ENCODE measurements around the gene TPK1.

Gene TPK1

GRCh38 chr7:144835652-144836544 lies at the start of gene TPK1:
TSS of gene TPK1 (minus strand) at chr7:144836053. CDS start at chr7:144835602, 451 bp downstream.
- H3K27ac ChIP-seq (ENCODE audit: low read depth, low read length): peak within 1 kb of the TSS; percentile 60
- H3K27me3 ChIP-seq (ENCODE audit: insufficient read depth, low read length): no peaks in the 10 kb centered on the region
- H2AFZ ChIP-seq (ENCODE audit: low read length, unreplicated experiment): peak within 1 kb of the TSS; percentile 93
- no peaks in the 10 kb centered on the region for H3K79me2 ChIP-seq (ENCODE audit: control insufficient read depth, insufficient read depth, low read length, unreplicated experiment)
- peak within 1 kb of the TSS; percentile 81 for H3K4me3 ChIP-seq (ENCODE audit: low read depth, low read length)
- peaks cover 8% of the 10 kb centered on the region for H3K4me1 ChIP-seq (ENCODE audit: control insufficient read depth, insufficient read depth, low read length, unreplicated experiment)
- no peaks in the 10 kb centered on the region for H3K36me3 ChIP-seq (ENCODE audit: insufficient read depth, low read length)

- no peaks in the 10 kb centered on the region for H3K4me1 ChIP-seq (ENCODE audit: control insufficient read depth, insufficient read depth, low read length, unreplicated experiment)
These were observed 49.6 kb upstream of the TPK1 start for GRCh38 chr7:144885478-144885877.

GRCh38 chr7:144884896-144885295 lies 49.0 kb upstream of the TPK1 start:
- H3K36me3 ChIP-seq (ENCODE audit: insufficient read depth, low read length): no peaks in the 10 kb centered on the region
- no peak overlapping the region for H3K27ac ChIP-seq (ENCODE audit: low read depth, low read length)
- H2AFZ ChIP-seq (ENCODE audit: low read length, unreplicated experiment): no peak overlapping the region
- no peaks in the 10 kb centered on the region for H3K79me2 ChIP-seq (ENCODE audit: control insufficient read depth, insufficient read depth, low read length, unreplicated experiment)
- no peak overlapping the region for H3K4me3 ChIP-seq (ENCODE audit: low read depth, low read length)
- no peaks in the 10 kb centered on the region for H3K4me1 ChIP-seq (ENCODE audit: control insufficient read depth, insufficient read depth, low read length, unreplicated experiment)
- peaks cover 8% of the 10 kb centered on the region for H3K27me3 ChIP-seq (ENCODE audit: insufficient read depth, low read length)

More at GRCh38 chr7:144885478-144885877, 49.6 kb upstream of the TPK1 start:
- H2AFZ ChIP-seq (ENCODE audit: low read length, unreplicated experiment): no peak overlapping the region
- no peak overlapping the region for H3K4me3 ChIP-seq (ENCODE audit: low read depth, low read length)
- no peaks in the 10 kb centered on the region for H3K79me2 ChIP-seq (ENCODE audit: control insufficient read depth, insufficient read depth, low read length, unreplicated experiment)
- no peak overlapping the region for H3K27ac ChIP-seq (ENCODE audit: low read depth, low read length)
- H3K36me3 ChIP-seq (ENCODE audit: insufficient read depth, low read length): no peaks in the 10 kb centered on the region
- peaks cover 2% of the 10 kb centered on the region for H3K27me3 ChIP-seq (ENCODE audit: insufficient read depth, low read length)

- H2AFZ ChIP-seq (ENCODE audit: low read length, unreplicated experiment): no peak overlapping the region
These were observed 37.5 kb upstream of the TPK1 start for GRCh38 chr7:144873316-144873845.

GRCh38 chr7:144869082-144869481 lies 33.2 kb upstream of the TPK1 start:
- Histone ChIP-seq H3K4me1 (ENCODE audit: control insufficient read depth, insufficient read depth, low read length, unreplicated experiment) (no peaks in the 10 kb centered on the region), H2AFZ (ENCODE audit: low read length, unreplicated experiment) (peak overlapping the region; percentile 1), H3K4me3 (ENCODE audit: low read depth, low read length) (no peak overlapping the region), H3K79me2 (ENCODE audit: control insufficient read depth, insufficient read depth, low read length, unreplicated experiment) (no peaks in the 10 kb centered on the region), H3K27me3 (ENCODE audit: insufficient read depth, low read length) (peaks cover 36% of the 10 kb centered on the region), H3K36me3 (ENCODE audit: insufficient read depth, low read length) (no peaks in the 10 kb centered on the region), H3K27ac (ENCODE audit: low read depth, low read length) (no peak overlapping the region)

More at GRCh38 chr7:144873316-144873845, 37.5 kb upstream of the TPK1 start:
- H3K4me1 ChIP-seq (ENCODE audit: control insufficient read depth, insufficient read depth, low read length, unreplicated experiment): no peaks in the 10 kb centered on the region
- no peaks in the 10 kb centered on the region for H3K79me2 ChIP-seq (ENCODE audit: control insufficient read depth, insufficient read depth, low read length, unreplicated experiment)
- H3K27me3 ChIP-seq (ENCODE audit: insufficient read depth, low read length): peaks cover 47% of the 10 kb centered on the region
- no peak overlapping the region for H3K4me3 ChIP-seq (ENCODE audit: low read depth, low read length)
- H3K36me3 ChIP-seq (ENCODE audit: insufficient read depth, low read length): no peaks in the 10 kb centered on the region
- H3K27ac ChIP-seq (ENCODE audit: low read depth, low read length): no peak overlapping the region

- no peaks in the 10 kb centered on the region for H3K4me1 ChIP-seq (ENCODE audit: control insufficient read depth, insufficient read depth, low read length, unreplicated experiment)
- peaks cover 36% of the 10 kb centered on the region for H3K27me3 ChIP-seq (ENCODE audit: insufficient read depth, low read length)
- no peak overlapping the region for H3K27ac ChIP-seq (ENCODE audit: low read depth, low read length)
- H2AFZ ChIP-seq (ENCODE audit: low read length, unreplicated experiment): no peak overlapping the region
- H3K79me2 ChIP-seq (ENCODE audit: control insufficient read depth, insufficient read depth, low read length, unreplicated experiment): no peaks in the 10 kb centered on the region
- no peaks in the 10 kb centered on the region for H3K36me3 ChIP-seq (ENCODE audit: insufficient read depth, low read length)
- H3K4me3 ChIP-seq (ENCODE audit: low read depth, low read length): no peak overlapping the region
These were observed 30.3 kb upstream of the TPK1 start for GRCh38 chr7:144866189-144866588.

- H2AFZ ChIP-seq (ENCODE audit: low read length, unreplicated experiment): no peak overlapping the region
- H3K36me3 ChIP-seq (ENCODE audit: insufficient read depth, low read length): no peaks in the 10 kb centered on the region
- H3K79me2 ChIP-seq (ENCODE audit: control insufficient read depth, insufficient read depth, low read length, unreplicated experiment): no peaks in the 10 kb centered on the region
- H3K27me3 ChIP-seq (ENCODE audit: insufficient read depth, low read length): peaks cover 37% of the 10 kb centered on the region
- H3K4me3 ChIP-seq (ENCODE audit: low read depth, low read length): no peak overlapping the region
- H3K4me1 ChIP-seq (ENCODE audit: control insufficient read depth, insufficient read depth, low read length, unreplicated experiment): no peaks in the 10 kb centered on the region
- no peak overlapping the region for H3K27ac ChIP-seq (ENCODE audit: low read depth, low read length)
These were observed 27.4 kb upstream of the TPK1 start for GRCh38 chr7:144863320-144863647.

GRCh38 chr7:144862612-144863319 lies 26.9 kb upstream of the TPK1 start:
- H3K36me3 ChIP-seq (ENCODE audit: insufficient read depth, low read length): no peaks in the 10 kb centered on the region
- H3K4me1 ChIP-seq (ENCODE audit: control insufficient read depth, insufficient read depth, low read length, unreplicated experiment): no peaks in the 10 kb centered on the region
- H3K27ac ChIP-seq (ENCODE audit: low read depth, low read length): no peak overlapping the region

GRCh38 chr7:144859739-144860138 lies 23.9 kb upstream of the TPK1 start:
- Histone ChIP-seq H3K79me2 (ENCODE audit: control insufficient read depth, insufficient read depth, low read length, unreplicated experiment) (no peaks in the 10 kb centered on the region), H2AFZ (ENCODE audit: low read length, unreplicated experiment) (no peak overlapping the region), H3K36me3 (ENCODE audit: insufficient read depth, low read length) (no peaks in the 10 kb centered on the region), H3K4me3 (ENCODE audit: low read depth, low read length) (no peak overlapping the region), H3K4me1 (ENCODE audit: control insufficient read depth, insufficient read depth, low read length, unreplicated experiment) (no peaks in the 10 kb centered on the region), H3K27me3 (ENCODE audit: insufficient read depth, low read length) (peaks cover 19% of the 10 kb centered on the region), H3K27ac (ENCODE audit: low read depth, low read length) (no peak overlapping the region)

More at GRCh38 chr7:144862612-144863319, 26.9 kb upstream of the TPK1 start:
- Histone ChIP-seq H3K27me3 (ENCODE audit: insufficient read depth, low read length) (peaks cover 40% of the 10 kb centered on the region), H3K79me2 (ENCODE audit: control insufficient read depth, insufficient read depth, low read length, unreplicated experiment) (no peaks in the 10 kb centered on the region), H2AFZ (ENCODE audit: low read length, unreplicated experiment) (no peak overlapping the region), H3K4me3 (ENCODE audit: low read depth, low read length) (no peak overlapping the region)

- H3K4me3 ChIP-seq (ENCODE audit: low read depth, low read length): no peak overlapping the region
- no peaks in the 10 kb centered on the region for H3K4me1 ChIP-seq (ENCODE audit: control insufficient read depth, insufficient read depth, low read length, unreplicated experiment)
- H3K36me3 ChIP-seq (ENCODE audit: insufficient read depth, low read length): no peaks in the 10 kb centered on the region
- H3K27ac ChIP-seq (ENCODE audit: low read depth, low read length): no peak overlapping the region
- no peaks in the 10 kb centered on the region for H3K79me2 ChIP-seq (ENCODE audit: control insufficient read depth, insufficient read depth, low read length, unreplicated experiment)
- H2AFZ ChIP-seq (ENCODE audit: low read length, unreplicated experiment): no peak overlapping the region
- peaks cover 4% of the 10 kb centered on the region; the same call in 1 of the 2 replicates for H3K27me3 ChIP-seq (ENCODE audit: insufficient read depth, low read length)
These were observed 21.6 kb upstream of the TPK1 start for GRCh38 chr7:144857463-144857862.
